ENCODE results near the gene IKZF1. TPM values are rescaled to one million over a fixed set of nuclear protein-coding genes. Genes with fewer than 3 reads are reported as not detected.
A peak's percentile ranks its signal among the peaks of the same experiment; 100 is the strongest.

IKZF1 gene
- polyA plus RNA-seq, 1 donor = 4.5 TPM

GRCh38 chr7:50298811-50299562 is 5.5 kb upstream of the IKZF1 start:
- Histone ChIP-seq H3K4me1 (ENCODE audit: control insufficient read depth, insufficient read depth, low read length) (no peaks in the 10 kb centered on the region), H3K27ac (ENCODE audit: low read length) (no peak overlapping the region), H3K9me3 (ENCODE audit: control insufficient read depth, low read depth, low read length) (no peaks in the 10 kb centered on the region), H3K4me3 (ENCODE audit: low read length) (no peak overlapping the region), H3K27me3 (ENCODE audit: control insufficient read depth, insufficient read depth, low read length) (peaks cover 43% of the 10 kb centered on the region), H3K36me3 (ENCODE audit: control insufficient read depth, insufficient read depth, low read length) (no peaks in the 10 kb centered on the region)
- no peak for DNase-seq
- no CpG with 5 or more reads among the region's 8 CpGs for WGBS (ENCODE audit: insufficient coverage, low lambda C conversion rate)

- no peaks in the 10 kb centered on the region for H3K4me1 ChIP-seq (ENCODE audit: control insufficient read depth, insufficient read depth, low read length)
- peaks cover 53% of the 10 kb centered on the region for H3K27me3 ChIP-seq (ENCODE audit: control insufficient read depth, insufficient read depth, low read length)
- no peak overlapping the region for H3K27ac ChIP-seq (ENCODE audit: low read length)
- no peaks in the 10 kb centered on the region for H3K36me3 ChIP-seq (ENCODE audit: control insufficient read depth, insufficient read depth, low read length)
- no peak overlapping the region for H3K4me3 ChIP-seq (ENCODE audit: low read length)
- no peak for DNase-seq
- H3K9me3 ChIP-seq (ENCODE audit: control insufficient read depth, low read depth, low read length) = no peaks in the 10 kb centered on the region
- no CpG with 5 or more reads among the region's 4 CpGs for WGBS (ENCODE audit: insufficient coverage, low lambda C conversion rate)
Observed at GRCh38 chr7:50300336-50300735, 4.2 kb upstream of the IKZF1 start.

GRCh38 chr7:50302486-50303334 is 1.8 kb upstream of the IKZF1 start:
- H3K27me3 ChIP-seq (ENCODE audit: control insufficient read depth, insufficient read depth, low read length) = peaks cover 64% of the 10 kb centered on the region
- no peak overlapping the region for H3K27ac ChIP-seq (ENCODE audit: low read length)
- WGBS (ENCODE audit: insufficient coverage, low lambda C conversion rate) = no CpG with 5 or more reads among the region's 28 CpGs
- DNase-seq = no peak
- H3K36me3 ChIP-seq (ENCODE audit: control insufficient read depth, insufficient read depth, low read length) = no peaks in the 10 kb centered on the region
- no peaks in the 10 kb centered on the region for H3K9me3 ChIP-seq (ENCODE audit: control insufficient read depth, low read depth, low read length)
- no peaks in the 10 kb centered on the region for H3K4me1 ChIP-seq (ENCODE audit: control insufficient read depth, insufficient read depth, low read length)
- no peak overlapping the region for H3K4me3 ChIP-seq (ENCODE audit: low read length)

GRCh38 chr7:50303335-50304128 is 984 bp upstream of the IKZF1 start:
- peak in 1 of 2 donors; percentile 15 for DNase-seq
- H3K27me3 ChIP-seq (ENCODE audit: control insufficient read depth, insufficient read depth, low read length) = peaks cover 70% of the 10 kb centered on the region
- no peaks in the 10 kb centered on the region for H3K4me1 ChIP-seq (ENCODE audit: control insufficient read depth, insufficient read depth, low read length)
- H3K27ac ChIP-seq (ENCODE audit: low read length) = no peak overlapping the region
- no CpG with 5 or more reads among the region's 100 CpGs for WGBS (ENCODE audit: insufficient coverage, low lambda C conversion rate)
- no peaks in the 10 kb centered on the region for H3K36me3 ChIP-seq (ENCODE audit: control insufficient read depth, insufficient read depth, low read length)
- no peak overlapping the region for H3K4me3 ChIP-seq (ENCODE audit: low read length)
- no peaks in the 10 kb centered on the region for H3K9me3 ChIP-seq (ENCODE audit: control insufficient read depth, low read depth, low read length)

- Histone ChIP-seq H3K27me3 (ENCODE audit: control insufficient read depth, insufficient read depth, low read length) (peaks cover 71% of the 10 kb centered on the region), H3K27ac (ENCODE audit: low read length) (no peak overlapping the region), H3K4me3 (ENCODE audit: low read length) (peak overlapping the region; percentile 26)
Observed at GRCh38 chr7:50304911-50305582, 531 bp downstream of the IKZF1 start.

GRCh38 chr7:50305583-50306493 is 1.3 kb downstream of the IKZF1 start:
- H3K27ac ChIP-seq (ENCODE audit: low read length) = no peak overlapping the region
- WGBS (ENCODE audit: insufficient coverage, low lambda C conversion rate) = 77% methylated on average over 3 of the region's 11 CpGs
- H3K4me3 ChIP-seq (ENCODE audit: low read length) = peak overlapping the region; percentile 26

More at GRCh38 chr7:50304911-50305582, 531 bp downstream of the IKZF1 start:
- no peaks in the 10 kb centered on the region for H3K36me3 ChIP-seq (ENCODE audit: control insufficient read depth, insufficient read depth, low read length)
- 0% methylated on average over 1 of the region's 20 CpGs for WGBS (ENCODE audit: insufficient coverage, low lambda C conversion rate)
- no peaks in the 10 kb centered on the region for H3K9me3 ChIP-seq (ENCODE audit: control insufficient read depth, low read depth, low read length)
- DNase-seq = no peak
- no peaks in the 10 kb centered on the region for H3K4me1 ChIP-seq (ENCODE audit: control insufficient read depth, insufficient read depth, low read length)

GRCh38 chr7:50306494-50307367 is 2.2 kb downstream of the IKZF1 start:
- no peak for DNase-seq
- H3K27me3 ChIP-seq (ENCODE audit: control insufficient read depth, insufficient read depth, low read length) = peaks cover 63% of the 10 kb centered on the region
- H3K36me3 ChIP-seq (ENCODE audit: control insufficient read depth, insufficient read depth, low read length) = no peaks in the 10 kb centered on the region
- no peak overlapping the region for H3K4me3 ChIP-seq (ENCODE audit: low read length)
- H3K27ac ChIP-seq (ENCODE audit: low read length) = no peak overlapping the region
- no peaks in the 10 kb centered on the region for H3K4me1 ChIP-seq (ENCODE audit: control insufficient read depth, insufficient read depth, low read length)
- H3K9me3 ChIP-seq (ENCODE audit: control insufficient read depth, low read depth, low read length) = no peaks in the 10 kb centered on the region
- WGBS (ENCODE audit: insufficient coverage, low lambda C conversion rate) = 84% methylated on average over 5 of the region's 10 CpGs

More at GRCh38 chr7:50305583-50306493, 1.3 kb downstream of the IKZF1 start:
- Histone ChIP-seq H3K9me3 (ENCODE audit: control insufficient read depth, low read depth, low read length) (no peaks in the 10 kb centered on the region), H3K4me1 (ENCODE audit: control insufficient read depth, insufficient read depth, low read length) (no peaks in the 10 kb centered on the region), H3K27me3 (ENCODE audit: control insufficient read depth, insufficient read depth, low read length) (peaks cover 69% of the 10 kb centered on the region), H3K36me3 (ENCODE audit: control insufficient read depth, insufficient read depth, low read length) (no peaks in the 10 kb centered on the region)
- DNase-seq = no peak

GRCh38 chr7:50307368-50308032 is 3.0 kb downstream of the IKZF1 start:
- DNase-seq = no peak
- Histone ChIP-seq H3K27me3 (ENCODE audit: control insufficient read depth, insufficient read depth, low read length) (peaks cover 59% of the 10 kb centered on the region), H3K27ac (ENCODE audit: low read length) (no peak overlapping the region), H3K9me3 (ENCODE audit: control insufficient read depth, low read depth, low read length) (no peaks in the 10 kb centered on the region), H3K4me3 (ENCODE audit: low read length) (no peak overlapping the region), H3K4me1 (ENCODE audit: control insufficient read depth, insufficient read depth, low read length) (no peaks in the 10 kb centered on the region), H3K36me3 (ENCODE audit: control insufficient read depth, insufficient read depth, low read length) (no peaks in the 10 kb centered on the region)
- WGBS (ENCODE audit: insufficient coverage, low lambda C conversion rate) = 89% methylated on average over 4 of the region's 10 CpGs

Measured in large intestine (tissue), 3 donors.